ENCODE measurements around the gene GLUL.
A peak's percentile ranks its signal among the peaks of the same experiment; 100 is the strongest.

The GLUL gene

DNA sequence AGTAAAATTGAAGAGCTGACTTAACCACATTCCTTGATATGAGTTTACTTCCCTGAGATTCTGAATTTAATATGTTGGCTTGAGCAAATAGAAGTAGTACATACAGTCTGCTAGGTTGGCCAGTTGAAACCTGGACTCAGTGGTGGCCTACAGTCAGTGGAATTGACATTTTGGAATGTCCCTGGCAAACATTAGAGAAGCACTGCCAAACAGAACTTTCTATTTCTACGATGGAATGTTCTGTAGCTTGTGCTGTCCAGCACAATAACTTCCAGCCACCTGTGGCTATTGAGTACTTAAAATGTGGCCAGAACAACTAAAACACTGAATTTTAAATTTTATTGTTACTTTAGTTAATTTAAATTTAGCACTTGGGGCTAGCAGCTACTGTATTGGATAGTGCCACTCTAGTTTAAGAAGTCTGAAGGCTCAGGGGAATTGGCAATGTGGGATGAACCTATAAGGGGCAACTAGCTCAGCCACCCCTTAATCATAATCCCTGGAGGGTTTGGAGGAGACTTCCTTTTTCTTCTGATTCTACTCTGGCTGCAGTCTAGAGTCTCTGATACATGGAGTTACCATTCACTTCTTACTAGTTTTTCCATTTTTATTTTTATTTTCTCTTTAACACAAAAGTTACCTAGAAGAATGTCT, 19.2 kb upstream of the GLUL start:
- Histone ChIP-seq H3K4me1 (ENCODE audit: control insufficient read depth, insufficient read depth, low read length) (peaks cover 12% of the 10 kb centered on the region), H3K27me3 (replicated peaks; ENCODE audit: control insufficient read depth, insufficient read depth, low read length) (peaks cover 8% of the 10 kb centered on the region), H3K9me3 (ENCODE audit: control insufficient read depth, low read length) (peaks cover 5% of the 10 kb centered on the region), H3K36me3 (ENCODE audit: control insufficient read depth, insufficient read depth, low read length, severe bottlenecking) (no peaks in the 10 kb centered on the region), H3K9ac (ENCODE audit: low read length) (no peak overlapping the region), H3K4me3 (ENCODE audit: low read length) (no peak overlapping the region)
- peak; percentile 43 for DNase-seq (ENCODE audit: low read depth)

DNA sequence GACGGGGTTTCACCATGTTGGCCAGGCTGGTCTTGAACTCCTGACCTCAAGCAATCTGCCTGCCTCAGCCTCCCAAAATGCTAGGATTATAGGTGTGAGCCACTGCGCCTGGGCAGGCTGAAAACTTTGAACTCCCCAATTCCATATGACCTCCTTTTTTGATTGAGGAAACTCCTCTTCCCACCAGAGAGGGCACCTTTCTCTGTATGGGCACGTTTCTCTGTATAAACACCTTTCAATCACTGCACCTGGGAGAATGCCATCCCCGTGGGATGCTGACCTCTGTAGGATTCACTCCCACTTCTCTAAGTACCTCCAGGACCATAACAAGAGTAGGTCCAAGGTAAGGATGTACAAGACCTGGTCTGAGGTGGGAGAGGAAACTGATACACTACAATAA, 18.5 kb upstream of the GLUL start:
- no peaks in the 10 kb centered on the region for H3K36me3 ChIP-seq (ENCODE audit: control insufficient read depth, insufficient read depth, low read length, severe bottlenecking)
- H3K4me1 ChIP-seq (ENCODE audit: control insufficient read depth, insufficient read depth, low read length), result peaks cover 10% of the 10 kb centered on the region
- H3K27me3 ChIP-seq (replicated peaks; ENCODE audit: control insufficient read depth, insufficient read depth, low read length), result peaks cover 5% of the 10 kb centered on the region
- DNase-seq (ENCODE audit: low read depth), result no peak
- H3K4me3 ChIP-seq (ENCODE audit: low read length), result no peak overlapping the region
- H3K9ac ChIP-seq (ENCODE audit: low read length), result no peak overlapping the region
- H3K9me3 ChIP-seq (ENCODE audit: control insufficient read depth, low read length), result peaks cover 11% of the 10 kb centered on the region

- Histone ChIP-seq H3K9me3 (ENCODE audit: control insufficient read depth, low read length) (peaks cover 13% of the 10 kb centered on the region), H3K27me3 (replicated peaks; ENCODE audit: control insufficient read depth, insufficient read depth, low read length) (peaks cover 5% of the 10 kb centered on the region), H3K4me3 (ENCODE audit: low read length) (no peak overlapping the region), H3K4me1 (ENCODE audit: control insufficient read depth, insufficient read depth, low read length) (peaks cover 10% of the 10 kb centered on the region), H3K36me3 (ENCODE audit: control insufficient read depth, insufficient read depth, low read length, severe bottlenecking) (no peaks in the 10 kb centered on the region), H3K9ac (ENCODE audit: low read length) (no peak overlapping the region)
- DNase-seq (ENCODE audit: low read depth), result no peak
These were observed 17.0 kb upstream of the GLUL start for GRCh38 chr1:182408435-182409075.

DNA sequence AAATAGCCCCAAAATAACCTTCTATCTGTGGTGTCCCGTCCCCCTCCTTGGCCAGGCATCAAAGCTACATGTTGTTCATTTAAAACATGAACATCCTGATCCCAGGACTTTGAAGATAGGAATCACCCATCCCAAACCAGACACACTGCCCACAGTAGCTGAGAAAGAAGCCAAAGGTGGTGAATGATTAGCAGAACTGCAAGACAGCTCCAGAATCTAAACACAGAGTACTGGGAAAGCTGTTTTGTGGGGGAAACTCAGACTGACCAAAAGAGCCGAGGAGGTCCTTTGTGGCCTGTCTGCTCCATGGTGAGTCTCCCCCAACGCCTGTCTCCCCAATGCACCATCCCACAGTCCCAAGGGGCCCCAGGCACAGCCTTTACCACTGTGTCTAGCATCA, 16.1 kb upstream of the GLUL start:
- H3K4me3 ChIP-seq (ENCODE audit: low read length), result no peak overlapping the region
- no peak for DNase-seq (ENCODE audit: low read depth)
- no peaks in the 10 kb centered on the region for H3K36me3 ChIP-seq (ENCODE audit: control insufficient read depth, insufficient read depth, low read length, severe bottlenecking)
- peaks cover 10% of the 10 kb centered on the region for H3K4me1 ChIP-seq (ENCODE audit: control insufficient read depth, insufficient read depth, low read length)
- H3K9me3 ChIP-seq (ENCODE audit: control insufficient read depth, low read length), result peaks cover 13% of the 10 kb centered on the region
- H3K9ac ChIP-seq (ENCODE audit: low read length), result no peak overlapping the region
- H3K27me3 ChIP-seq (replicated peaks; ENCODE audit: control insufficient read depth, insufficient read depth, low read length), result peaks cover 5% of the 10 kb centered on the region

GRCh38 chr1:182406012-182406411, 14.4 kb upstream of the GLUL start:
- H3K36me3 ChIP-seq (ENCODE audit: control insufficient read depth, insufficient read depth, low read length, severe bottlenecking), result no peaks in the 10 kb centered on the region
- no peak overlapping the region for H3K4me3 ChIP-seq (ENCODE audit: low read length)
- H3K4me1 ChIP-seq (ENCODE audit: control insufficient read depth, insufficient read depth, low read length), result peaks cover 9% of the 10 kb centered on the region
- H3K9ac ChIP-seq (ENCODE audit: low read length), result no peak overlapping the region
- peaks cover 13% of the 10 kb centered on the region for H3K9me3 ChIP-seq (ENCODE audit: control insufficient read depth, low read length)
- no peak for DNase-seq (ENCODE audit: low read depth)
- H3K27me3 ChIP-seq (replicated peaks; ENCODE audit: control insufficient read depth, insufficient read depth, low read length), result peaks cover 5% of the 10 kb centered on the region

DNA sequence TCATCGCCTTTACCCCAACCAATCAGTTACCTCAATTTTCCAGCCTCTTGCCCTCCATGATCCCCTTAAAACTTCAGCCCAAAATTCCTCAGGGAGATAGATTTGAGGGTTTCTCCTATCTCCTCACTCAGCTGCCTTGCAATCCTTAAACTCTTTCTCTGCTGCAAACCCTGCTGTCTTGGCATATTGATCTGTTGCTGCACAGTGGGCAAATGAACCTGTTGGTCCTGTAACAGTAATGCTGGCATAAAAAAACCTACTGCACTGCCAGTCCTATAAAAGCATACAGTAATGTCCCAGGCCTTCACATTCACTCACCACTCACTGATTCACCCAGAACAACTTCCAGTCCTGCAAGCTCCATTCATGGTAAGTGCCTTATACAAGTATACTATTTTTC, 14.0 kb upstream of the GLUL start:
- H3K9ac ChIP-seq (ENCODE audit: low read length), result no peak overlapping the region

GRCh38 chr1:182404781-182405180, 13.2 kb upstream of the GLUL start:
- DNase-seq (ENCODE audit: low read depth), result no peak
- H3K9ac ChIP-seq (ENCODE audit: low read length), result no peak overlapping the region
- no peaks in the 10 kb centered on the region for H3K4me1 ChIP-seq (ENCODE audit: control insufficient read depth, insufficient read depth, low read length)
- H3K9me3 ChIP-seq (ENCODE audit: control insufficient read depth, low read length), result peaks cover 13% of the 10 kb centered on the region
- no peaks in the 10 kb centered on the region for H3K36me3 ChIP-seq (ENCODE audit: control insufficient read depth, insufficient read depth, low read length, severe bottlenecking)
- H3K27me3 ChIP-seq (replicated peaks; ENCODE audit: control insufficient read depth, insufficient read depth, low read length), result peaks cover 5% of the 10 kb centered on the region
- no peak overlapping the region for H3K4me3 ChIP-seq (ENCODE audit: low read length)

More for the DNA sequence above, 14.0 kb upstream of the GLUL start:
- Histone ChIP-seq H3K27me3 (replicated peaks; ENCODE audit: control insufficient read depth, insufficient read depth, low read length) (peaks cover 5% of the 10 kb centered on the region), H3K36me3 (ENCODE audit: control insufficient read depth, insufficient read depth, low read length, severe bottlenecking) (no peaks in the 10 kb centered on the region), H3K9me3 (ENCODE audit: control insufficient read depth, low read length) (peaks cover 13% of the 10 kb centered on the region), H3K4me1 (ENCODE audit: control insufficient read depth, insufficient read depth, low read length) (peaks cover 5% of the 10 kb centered on the region), H3K4me3 (ENCODE audit: low read length) (no peak overlapping the region)
- no peak for DNase-seq (ENCODE audit: low read depth)

GRCh38 chr1:182400567-182400966, 9.0 kb upstream of the GLUL start, which contains the start of gene TEDDM1:
Gene TEDDM1 (minus strand): TSS chr1:182400667. CDS start chr1:182400485, 182 bp downstream.
- H3K9ac ChIP-seq (ENCODE audit: low read length), result no peak within 1 kb of the TSS
- no peaks in the 10 kb centered on the region for H3K36me3 ChIP-seq (ENCODE audit: control insufficient read depth, insufficient read depth, low read length, severe bottlenecking)
- no peak for DNase-seq (ENCODE audit: low read depth)
- H3K4me1 ChIP-seq (ENCODE audit: control insufficient read depth, insufficient read depth, low read length), result peaks cover 20% of the 10 kb centered on the region
- H3K4me3 ChIP-seq (ENCODE audit: low read length), result no peak within 1 kb of the TSS
- H3K27me3 ChIP-seq (replicated peaks; ENCODE audit: control insufficient read depth, insufficient read depth, low read length), result no peaks in the 10 kb centered on the region
- H3K9me3 ChIP-seq (ENCODE audit: control insufficient read depth, low read length), result peaks cover 6% of the 10 kb centered on the region

DNA sequence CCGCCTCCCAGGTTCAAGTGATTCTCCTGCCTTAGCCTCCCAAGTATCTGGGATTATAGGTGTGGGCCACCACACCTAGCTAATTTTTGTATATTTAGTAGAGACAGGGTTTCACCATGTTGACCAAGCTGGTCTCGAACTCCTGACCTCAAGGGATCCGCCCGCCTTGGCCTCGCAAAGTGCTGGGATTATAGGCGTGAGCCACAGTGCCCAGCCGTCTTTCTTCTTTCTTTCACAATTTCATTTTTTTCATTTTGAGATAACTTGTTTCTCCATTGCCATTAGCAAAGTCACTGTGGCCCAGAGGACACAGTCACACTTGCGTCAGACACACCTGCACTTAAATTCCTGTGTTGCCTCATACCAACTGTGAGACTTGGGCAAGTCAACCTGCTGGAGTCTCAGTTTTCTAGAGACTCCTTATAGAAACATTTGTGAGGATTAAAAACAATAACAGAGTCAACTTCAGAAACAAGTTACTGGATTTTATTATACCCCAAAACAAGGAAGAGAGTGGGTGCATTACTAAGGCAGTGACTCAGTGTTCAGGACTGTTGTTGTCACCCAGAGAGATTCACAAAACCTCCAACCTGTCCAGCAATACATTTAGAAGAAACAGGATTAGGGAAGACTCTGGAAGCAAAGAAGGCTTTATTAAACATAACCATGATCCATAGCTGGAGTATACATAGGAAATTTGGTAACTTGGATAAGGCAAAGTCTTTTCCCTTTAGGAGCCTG, 6.2 kb upstream of the GLUL start:
- no peak overlapping the region for H3K9ac ChIP-seq (ENCODE audit: low read length)
- H3K36me3 ChIP-seq (ENCODE audit: control insufficient read depth, insufficient read depth, low read length, severe bottlenecking), result no peaks in the 10 kb centered on the region
- no peak overlapping the region for H3K4me3 ChIP-seq (ENCODE audit: low read length)
- H3K9me3 ChIP-seq (ENCODE audit: control insufficient read depth, low read length), result no peaks in the 10 kb centered on the region
- peaks cover 33% of the 10 kb centered on the region for H3K4me1 ChIP-seq (ENCODE audit: control insufficient read depth, insufficient read depth, low read length)
- no peaks in the 10 kb centered on the region for H3K27me3 ChIP-seq (replicated peaks; ENCODE audit: control insufficient read depth, insufficient read depth, low read length)
- DNase-seq (ENCODE audit: low read depth), result no peak

DNA sequence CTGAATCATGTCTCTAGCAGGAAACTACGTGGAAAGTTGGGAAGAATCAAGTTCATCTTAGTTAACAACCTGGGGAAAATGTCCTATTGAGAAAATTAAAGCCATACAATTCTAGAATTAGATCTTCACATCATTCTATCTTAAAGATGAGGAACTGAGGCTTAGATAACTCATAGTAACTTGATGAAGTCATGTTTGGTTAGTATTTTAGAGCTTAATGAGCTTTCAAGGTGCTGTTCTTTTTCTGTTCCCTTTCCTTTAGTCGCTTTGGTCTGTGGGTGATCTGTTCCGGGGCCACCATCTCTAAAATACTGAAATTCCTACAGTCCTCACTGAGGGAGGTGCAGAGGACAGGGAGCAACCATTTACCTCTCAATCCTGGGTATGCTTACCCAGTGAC, 4.3 kb upstream of the GLUL start:
- H3K4me1 ChIP-seq (ENCODE audit: control insufficient read depth, insufficient read depth, low read length), result peaks cover 39% of the 10 kb centered on the region
- no peak overlapping the region for H3K4me3 ChIP-seq (ENCODE audit: low read length)
- no peaks in the 10 kb centered on the region for H3K27me3 ChIP-seq (replicated peaks; ENCODE audit: control insufficient read depth, insufficient read depth, low read length)
- H3K9me3 ChIP-seq (ENCODE audit: control insufficient read depth, low read length), result no peaks in the 10 kb centered on the region
- DNase-seq (ENCODE audit: low read depth), result no peak
- peak overlapping the region; percentile 59 for H3K9ac ChIP-seq (ENCODE audit: low read length)
- H3K36me3 ChIP-seq (ENCODE audit: control insufficient read depth, insufficient read depth, low read length, severe bottlenecking), result no peaks in the 10 kb centered on the region

DNA sequence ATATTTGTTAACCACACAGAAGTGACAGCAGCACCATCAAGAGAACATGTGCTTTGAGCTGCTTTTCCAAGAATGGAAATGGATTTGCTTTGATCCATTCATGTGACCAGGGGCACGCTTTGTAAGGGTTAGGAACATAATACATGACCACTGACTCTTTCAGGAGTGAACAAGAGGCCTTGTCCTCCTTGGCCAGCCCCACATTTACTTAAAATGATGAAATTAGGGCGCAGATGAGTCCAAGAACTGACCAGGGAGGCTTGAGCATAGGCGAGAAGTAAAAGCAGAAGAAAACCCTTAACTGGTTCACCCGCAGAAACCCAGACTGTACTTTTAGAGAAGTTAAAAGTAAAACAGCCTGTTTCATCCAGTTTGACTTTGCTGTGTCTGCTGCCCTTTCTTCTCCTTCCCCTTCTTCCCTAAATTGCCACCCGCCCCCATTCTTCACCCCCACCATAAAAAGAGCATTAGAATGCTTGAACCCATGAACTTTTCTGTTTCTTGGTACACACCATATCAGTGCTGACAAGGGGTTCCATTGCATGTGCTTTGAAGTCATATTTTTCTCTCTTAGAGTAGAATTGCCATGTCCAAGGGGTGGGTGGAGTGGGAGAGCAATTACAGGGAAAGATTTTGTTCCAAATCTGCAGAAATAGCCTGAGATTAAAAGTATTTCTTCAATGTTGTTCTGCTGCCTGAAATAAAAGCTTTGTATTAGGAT, 2.6 kb upstream of the GLUL start:
- Histone ChIP-seq H3K4me1 (ENCODE audit: control insufficient read depth, insufficient read depth, low read length) (peaks cover 39% of the 10 kb centered on the region), H3K27me3 (replicated peaks; ENCODE audit: control insufficient read depth, insufficient read depth, low read length) (no peaks in the 10 kb centered on the region), H3K4me3 (ENCODE audit: low read length) (peak overlapping the region; percentile 32), H3K36me3 (ENCODE audit: control insufficient read depth, insufficient read depth, low read length, severe bottlenecking) (peaks cover 2% of the 10 kb centered on the region), H3K9me3 (ENCODE audit: control insufficient read depth, low read length) (no peaks in the 10 kb centered on the region), H3K9ac (ENCODE audit: low read length) (peak overlapping the region; percentile 64)
- no peak for DNase-seq (ENCODE audit: low read depth)

Measured in adipocyte (in vitro differentiated cells).